Body of pancreas (tissue), 4 donors: Measurements from ENCODE around the gene OXLD1.

Source experiments
- CTCF ChIP-seq, 7 experiments: fragments of 450-650 bp in 4 of 7; fragments of 200-600 bp in 3 of 7; sonication (generic) in 3 of 7; IDR thresholded peaks; one replicate each; pipeline ENCODE4 v1.5.1; 2016 to 2019; ENCODE audit warnings: antibody characterized with exemption in 7 of 7
- POLR2A ChIP-seq, 3 donors: fragments of 450-650 bp; IDR thresholded peaks; one replicate each; pipeline ENCODE4 v1.6.1; 2016; ENCODE audit warnings: antibody characterized with exemption in 3 of 3, mild to moderate bottlenecking in 2 of 3

- TF ChIP-seq CTCF (IDR thresholded peaks at IDR 0.05) (no peak), POLR2A (IDR thresholded peaks at IDR 0.05) (no peak)
These were observed 39.3 kb upstream of the OXLD1 start for GRCh38 chr17:81705518-81706231.
